IgD-negative memory B cell (primary cell): Measurements from ENCODE around the gene DCST1. TPM values are rescaled to one million over a fixed set of nuclear protein-coding genes. Genes with fewer than 3 reads are reported as not detected.

Experiments used
- H3K27ac Mint-ChIP-seq, 3 donors: one replicate each; pipeline ENCODE4 v1.8.0; 2020 to 2022; ENCODE audit warnings: mild to moderate bottlenecking in 3 of 3, mixed read lengths in 3 of 3, moderate library complexity in 1 of 3
- H3K27me3 Mint-ChIP-seq: one replicate; pipeline ENCODE4 v1.8.0; 2021; ENCODE audit warnings: mixed read lengths
- H3K36me3 Mint-ChIP-seq: one replicate; pipeline ENCODE4 v1.8.0; 2020; ENCODE audit warnings: mild to moderate bottlenecking, mixed read lengths
- H3K4me1 Mint-ChIP-seq, 3 donors: one replicate each; pipeline ENCODE4 v1.8.0; 2020 to 2022; ENCODE audit warnings: mixed read lengths in 3 of 3, mild to moderate bottlenecking in 1 of 3
- H3K4me3 Mint-ChIP-seq, 4 donors: one replicate each; pipeline ENCODE4 v1.8.0; 2020 to 2022; ENCODE audit warnings: mild to moderate bottlenecking in 4 of 4, mixed read lengths in 4 of 4, moderate library complexity in 3 of 4
- H3K9me3 Mint-ChIP-seq, 3 donors: one replicate each; pipeline ENCODE4 v1.8.0; 2020 to 2021; ENCODE audit warnings: mixed read lengths in 3 of 3, mild to moderate bottlenecking in 1 of 3
- polyA plus RNA-seq: library from polyadenylated mRNA; unstranded; fragments of 300-500 nt; fragmentation: Illumina TruSeq; gene quantifications from one replicate; pipeline ENCODE4 v1.2.3, GENCODE V29; 2021

The DCST1 gene
- polyA plus RNA-seq, 1 donor from 2014 or later = not detected

- no peaks in the 10 kb centered on the region for H3K36me3 Mint-ChIP-seq
- H3K9me3 Mint-ChIP-seq = no peaks in the 10 kb centered on the region
- peak overlapping the region in 1 of 3 donors; percentile 31 for H3K27ac Mint-ChIP-seq
- H3K4me1 Mint-ChIP-seq = peaks cover 0 to 5% (median 0%) of the 10 kb centered on the region in 3 donors
- H3K27me3 Mint-ChIP-seq = peaks cover 1% of the 10 kb centered on the region
- no peak overlapping the region for H3K4me3 Mint-ChIP-seq
These were observed 7.0 kb upstream of the DCST1 start for GRCh38 chr1:155026588-155026987.

- no peak overlapping the region for H3K4me3 Mint-ChIP-seq
- H3K4me1 Mint-ChIP-seq = peaks cover 0 to 1% (median 0%) of the 10 kb centered on the region in 3 donors
- no peaks in the 10 kb centered on the region for H3K9me3 Mint-ChIP-seq
- H3K27me3 Mint-ChIP-seq = peaks cover 1% of the 10 kb centered on the region
- H3K36me3 Mint-ChIP-seq = no peaks in the 10 kb centered on the region
- peak overlapping the region in 1 of 3 donors; percentile 62 for H3K27ac Mint-ChIP-seq
These were observed 3.9 kb upstream of the DCST1 start for GRCh38 chr1:155029513-155030242.

- Mint-ChIP-seq H3K36me3 (no peaks in the 10 kb centered on the region), H3K4me1 (peaks cover 0 to 1% (median 0%) of the 10 kb centered on the region in 3 donors), H3K27ac (no peak overlapping the region), H3K9me3 (no peaks in the 10 kb centered on the region), H3K4me3 (no peak overlapping the region), H3K27me3 (peaks cover 1% of the 10 kb centered on the region)
These were observed 3.3 kb upstream of the DCST1 start for GRCh38 chr1:155030243-155030795.

- Mint-ChIP-seq H3K4me1 (peaks cover 0 to 1% (median 0%) of the 10 kb centered on the region in 3 donors), H3K9me3 (no peaks in the 10 kb centered on the region), H3K27me3 (peaks cover 1% of the 10 kb centered on the region), H3K36me3 (no peaks in the 10 kb centered on the region), H3K4me3 (no peak overlapping the region), H3K27ac (no peak overlapping the region)
These were observed 2.7 kb upstream of the DCST1 start for GRCh38 chr1:155030899-155031298.

GRCh38 chr1:155032886-155033285, 738 bp upstream of the DCST1 start:
- Mint-ChIP-seq H3K27me3 (peaks cover 5% of the 10 kb centered on the region), H3K27ac (no peak overlapping the region), H3K36me3 (no peaks in the 10 kb centered on the region), H3K9me3 (no peaks in the 10 kb centered on the region), H3K4me3 (no peak overlapping the region), H3K4me1 (peaks cover 0 to 1% (median 0%) of the 10 kb centered on the region in 3 donors)

- Mint-ChIP-seq H3K27ac (peak overlapping the region in 1 of 3 donors; percentile 39), H3K36me3 (peaks cover 2% of the 10 kb centered on the region), H3K4me3 (no peak overlapping the region), H3K27me3 (peaks cover 10% of the 10 kb centered on the region), H3K9me3 (no peaks in the 10 kb centered on the region), H3K4me1 (peaks cover 0 to 2% (median 0%) of the 10 kb centered on the region in 3 donors)
These were observed 939 bp downstream of the DCST1 start for GRCh38 chr1:155034318-155035208.

- Mint-ChIP-seq H3K9me3 (no peaks in the 10 kb centered on the region), H3K4me3 (no peak overlapping the region), H3K27me3 (peaks cover 12% of the 10 kb centered on the region), H3K27ac (no peak overlapping the region), H3K4me1 (peaks cover 0 to 1% (median 0%) of the 10 kb centered on the region in 3 donors), H3K36me3 (peaks cover 2% of the 10 kb centered on the region)
These were observed 2.3 kb downstream of the DCST1 start for GRCh38 chr1:155035936-155036335.

- Mint-ChIP-seq H3K36me3 (peaks cover 2% of the 10 kb centered on the region), H3K4me3 (no peak overlapping the region), H3K4me1 (peaks cover 0 to 1% (median 0%) of the 10 kb centered on the region in 3 donors), H3K27me3 (peaks cover 12% of the 10 kb centered on the region), H3K27ac (no peak overlapping the region), H3K9me3 (no peaks in the 10 kb centered on the region)
These were observed 3.4 kb downstream of the DCST1 start for GRCh38 chr1:155037043-155037442.

GRCh38 chr1:155037851-155038441, 4.3 kb downstream of the DCST1 start:
- Mint-ChIP-seq H3K9me3 (no peaks in the 10 kb centered on the region), H3K4me1 (peaks cover 0 to 1% (median 0%) of the 10 kb centered on the region in 3 donors), H3K27ac (no peak overlapping the region), H3K4me3 (no peak overlapping the region), H3K27me3 (peaks cover 13% of the 10 kb centered on the region), H3K36me3 (peaks cover 2% of the 10 kb centered on the region)

GRCh38 chr1:155038602-155039307, 5.1 kb downstream of the DCST1 start:
- H3K27ac Mint-ChIP-seq = no peak overlapping the region

GRCh38 chr1:155039308-155039669, 5.7 kb downstream of the DCST1 start:
- H3K27ac Mint-ChIP-seq = no peak overlapping the region
- H3K27me3 Mint-ChIP-seq = peaks cover 13% of the 10 kb centered on the region
- H3K4me1 Mint-ChIP-seq = peaks cover 0 to 1% (median 0%) of the 10 kb centered on the region in 3 donors
- H3K36me3 Mint-ChIP-seq = peaks cover 4% of the 10 kb centered on the region
- H3K4me3 Mint-ChIP-seq = no peak overlapping the region
- no peaks in the 10 kb centered on the region for H3K9me3 Mint-ChIP-seq

More at GRCh38 chr1:155038602-155039307, 5.1 kb downstream of the DCST1 start:
- Mint-ChIP-seq H3K36me3 (peaks cover 4% of the 10 kb centered on the region), H3K4me1 (peaks cover 0 to 1% (median 0%) of the 10 kb centered on the region in 3 donors), H3K9me3 (no peaks in the 10 kb centered on the region), H3K27me3 (peaks cover 13% of the 10 kb centered on the region), H3K4me3 (no peak overlapping the region)

- Mint-ChIP-seq H3K36me3 (peaks cover 4% of the 10 kb centered on the region), H3K9me3 (no peaks in the 10 kb centered on the region), H3K4me1 (peaks cover 3 to 6% (median 5%) of the 10 kb centered on the region in 3 donors), H3K27ac (no peak overlapping the region), H3K4me3 (no peak overlapping the region), H3K27me3 (peaks cover 13% of the 10 kb centered on the region)
These were observed 6.9 kb downstream of the DCST1 start for GRCh38 chr1:155040358-155041093.

- Mint-ChIP-seq H3K27me3 (peaks cover 9% of the 10 kb centered on the region), H3K4me3 (no peak overlapping the region), H3K9me3 (no peaks in the 10 kb centered on the region), H3K4me1 (peaks cover 3 to 6% (median 5%) of the 10 kb centered on the region in 3 donors), H3K36me3 (peaks cover 4% of the 10 kb centered on the region), H3K27ac (no peak overlapping the region)
These were observed 9.2 kb downstream of the DCST1 start for GRCh38 chr1:155042789-155043188.

- Mint-ChIP-seq H3K36me3 (peaks cover 2% of the 10 kb centered on the region), H3K9me3 (no peaks in the 10 kb centered on the region), H3K4me1 (peaks cover 3 to 6% (median 5%) of the 10 kb centered on the region in 3 donors), H3K27me3 (peaks cover 7% of the 10 kb centered on the region), H3K4me3 (no peak overlapping the region), H3K27ac (no peak overlapping the region)
These were observed 9.7 kb downstream of the DCST1 start for GRCh38 chr1:155043301-155043702.
